Neural progenitor cell (in vitro differentiated cells): Measurements from ENCODE around the gene SFSWAP. TPM values are rescaled to one million over a fixed set of nuclear protein-coding genes. Genes with fewer than 3 reads are reported as not detected.

ENCODE experiments used
- DNase-seq: peaks from one replicate; pipeline ENCODE4 v3.0.0-alpha.2; 2016; ENCODE audit warnings: low spot score
- H2AFZ ChIP-seq: fragments of 200-600 bp; sonication (generic); replicated peaks from 2 replicates; pipeline ENCODE4 v1.6.1; 2016; ENCODE audit warnings: antibody characterized with exemption
- H3F3A ChIP-seq: fragments of 200-600 bp; sonication (generic); 2 replicates; pipeline ENCODE4 v1.6.1; 2016; ENCODE audit warnings: antibody characterized with exemption, low read depth
- H3K27ac ChIP-seq: fragments of 200-600 bp; sonication (generic); 2 replicates; pipeline ENCODE4 v1.5.1; 2016; ENCODE audit warnings: mild to moderate bottlenecking
- H3K27me3 ChIP-seq: fragments of 200-600 bp; sonication (generic); 2 replicates; pipeline ENCODE4 v1.6.1; 2016; ENCODE audit warnings: mild to moderate bottlenecking, moderate library complexity
- H3K36me3 ChIP-seq: fragments of 200-600 bp; sonication (generic); 2 replicates; pipeline ENCODE4 v1.5.1; 2016
- H3K4me1 ChIP-seq: fragments of 200-600 bp; sonication (generic); 2 replicates; pipeline ENCODE4 v1.6.1; 2016; ENCODE audit warnings: mixed run types
- H3K4me2 ChIP-seq: fragments of 200-600 bp; sonication (generic); 2 replicates; pipeline ENCODE4 v1.6.1; 2016
- H3K4me3 ChIP-seq: fragments of 200-600 bp; sonication (generic); 2 replicates; pipeline ENCODE4 v1.5.1; 2016
- H3K79me2 ChIP-seq: fragments of 200-600 bp; sonication (generic); 2 replicates; pipeline ENCODE4 v1.6.1; 2016; ENCODE audit warnings: low read depth
- H3K9ac ChIP-seq: fragments of 200-600 bp; sonication (generic); 2 replicates; pipeline ENCODE4 v1.6.1; 2016
- H3K9me3 ChIP-seq: fragments of 200-600 bp; sonication (generic); 2 replicates; pipeline ENCODE4 v1.5.1; 2016; ENCODE audit warnings: low read depth
- H4K20me1 ChIP-seq: fragments of 200-600 bp; sonication (generic); 2 replicates; pipeline ENCODE4 v1.6.1; 2016; ENCODE audit warnings: low read depth
- H3K27ac Mint-ChIP-seq: 3 replicates; pipeline ENCODE4 v1.8.0; 2021; ENCODE audit warnings: mixed read lengths
- H3K27me3 Mint-ChIP-seq: 2 replicates; pipeline ENCODE4 v1.8.0; 2022; ENCODE audit warnings: low read depth, mild to moderate bottlenecking, inconsistent platforms, moderate library complexity, mixed read lengths; ENCODE audit not compliant: insufficient read depth
- H3K36me3 Mint-ChIP-seq: 3 replicates; pipeline ENCODE4 v1.8.0; 2021; ENCODE audit warnings: mixed read lengths
- H3K4me1 Mint-ChIP-seq: 3 replicates; pipeline ENCODE4 v1.8.0; 2021; ENCODE audit warnings: mixed read lengths
- H3K4me3 Mint-ChIP-seq: 3 replicates; pipeline ENCODE4 v1.8.0; 2021; ENCODE audit warnings: mild to moderate bottlenecking, moderate library complexity, mixed read lengths
- H3K9me3 Mint-ChIP-seq: 3 replicates; pipeline ENCODE4 v1.8.0; 2020; ENCODE audit warnings: mixed read lengths
- CTCF ChIP-seq: fragments of 200-600 bp; sonication (generic); IDR thresholded peaks from 2 replicates; pipeline ENCODE4 v1.5.1; 2017; ENCODE audit warnings: antibody characterized with exemption, mild to moderate bottlenecking
- EZH2 ChIP-seq: fragments of 200-600 bp; sonication (generic); IDR thresholded peaks from 2 replicates; pipeline ENCODE4 v1.6.1; 2017; ENCODE audit warnings: antibody characterized with exemption, mild to moderate bottlenecking, moderate library complexity
- EZH2phosphoT487 ChIP-seq: fragments of 200-600 bp; sonication (generic); IDR thresholded peaks from 2 replicates; pipeline ENCODE4 v1.6.1; 2017; ENCODE audit warnings: antibody characterized with exemption
- total RNA-seq: library from RNA; depleted of rRNA; stranded (reverse); fragments of >200 nt; gene quantifications from 2 replicates; pipeline ENCODE4 v1.2.3, GENCODE V29; 2015; ENCODE audit warnings: low replicate concordance

Gene SFSWAP
- total RNA-seq, 1 donor from 2014 or later, result 37.0 TPM

GRCh38 chr12:131755305-131756113 is 44.6 kb downstream of the SFSWAP start:
- Histone ChIP-seq H3K9ac (no peak overlapping the region), H3K9me3 (no peaks in the 10 kb centered on the region), H3K4me3 (no peak overlapping the region), H3K36me3 (no peaks in the 10 kb centered on the region), H3F3A (no peaks in the 10 kb centered on the region), H3K4me2 (no peak overlapping the region), H3K4me1 (peaks cover 6% of the 10 kb centered on the region), H2AFZ (no peak overlapping the region), H3K27me3 (no peaks in the 10 kb centered on the region), H3K27ac (no peak overlapping the region), H3K79me2 (peaks cover 4% of the 10 kb centered on the region), H4K20me1 (peaks cover 18% of the 10 kb centered on the region)
- Mint-ChIP-seq H3K27ac (no peak overlapping the region), H3K4me1 (peaks cover 16% of the 10 kb centered on the region), H3K36me3 (peaks cover 50% of the 10 kb centered on the region), H3K27me3 (peaks cover 3% of the 10 kb centered on the region), H3K4me3 (no peak overlapping the region), H3K9me3 (no peaks in the 10 kb centered on the region)
- peak; percentile 45 for DNase-seq
- peak; percentile 53 for TF ChIP-seq CTCF
- TF ChIP-seq EZH2, result no peak
- TF ChIP-seq EZH2phosphoT487, result no peak

- peaks cover 51% of the 10 kb centered on the region for H3K36me3 Mint-ChIP-seq
- no peaks in the 10 kb centered on the region for H3K9me3 Mint-ChIP-seq
- H3K4me1 Mint-ChIP-seq, result peaks cover 16% of the 10 kb centered on the region
- Histone ChIP-seq H3K9ac (no peak overlapping the region), H3K79me2 (peaks cover 4% of the 10 kb centered on the region), H3F3A (no peaks in the 10 kb centered on the region), H3K9me3 (no peaks in the 10 kb centered on the region), H3K27me3 (no peaks in the 10 kb centered on the region), H4K20me1 (peaks cover 15% of the 10 kb centered on the region), H2AFZ (no peak overlapping the region), H3K4me2 (no peak overlapping the region), H3K4me1 (peaks cover 6% of the 10 kb centered on the region), H3K36me3 (no peaks in the 10 kb centered on the region), H3K27ac (no peak overlapping the region), H3K4me3 (no peak overlapping the region)
- H3K27ac Mint-ChIP-seq, result no peak overlapping the region
- H3K27me3 Mint-ChIP-seq, result peaks cover 5% of the 10 kb centered on the region
- H3K4me3 Mint-ChIP-seq, result no peak overlapping the region
- no peak for DNase-seq
- TF ChIP-seq EZH2, result no peak
- no peak for TF ChIP-seq EZH2phosphoT487
- no peak for TF ChIP-seq CTCF
Measured at GRCh38 chr12:131756441-131756840, 45.6 kb downstream of the SFSWAP start.

GRCh38 chr12:131757111-131757510 is 46.2 kb downstream of the SFSWAP start:
- H3K36me3 ChIP-seq, result no peaks in the 10 kb centered on the region
- no peaks in the 10 kb centered on the region for H3K9me3 Mint-ChIP-seq

More at GRCh38 chr12:131757111-131757510, 46.2 kb downstream of the SFSWAP start:
- no peak for DNase-seq
- Histone ChIP-seq H3K9ac (no peak overlapping the region), H3K27me3 (no peaks in the 10 kb centered on the region), H3K79me2 (no peaks in the 10 kb centered on the region), H3K9me3 (no peaks in the 10 kb centered on the region), H3K4me1 (peaks cover 5% of the 10 kb centered on the region), H3K4me2 (no peak overlapping the region), H4K20me1 (peaks cover 8% of the 10 kb centered on the region), H3K27ac (no peak overlapping the region), H2AFZ (no peak overlapping the region), H3F3A (no peaks in the 10 kb centered on the region), H3K4me3 (no peak overlapping the region)
- H3K27me3 Mint-ChIP-seq, result peaks cover 5% of the 10 kb centered on the region
- no peak for TF ChIP-seq CTCF
- no peak for TF ChIP-seq EZH2
- no peak for TF ChIP-seq EZH2phosphoT487
- H3K4me1 Mint-ChIP-seq, result peaks cover 10% of the 10 kb centered on the region
- peaks cover 48% of the 10 kb centered on the region for H3K36me3 Mint-ChIP-seq
- H3K27ac Mint-ChIP-seq, result no peak overlapping the region
- H3K4me3 Mint-ChIP-seq, result no peak overlapping the region
